ENCODE measurements around the gene IL25.

- TF ChIP-seq CTCF (IDR thresholded peaks at IDR 0.05; ENCODE audit: poor library complexity) (no peak), EZH2phosphoT487 (IDR thresholded peaks at IDR 0.05; ENCODE audit: low read depth, severe bottlenecking, unreplicated experiment) (no peak)
Measured at GRCh38 chr14:23423657-23424056, 51.0 kb downstream of the IL25 start.

Measured in hepatocyte (in vitro differentiated cells).